K562 (cell line): Measurements from ENCODE around the gene STAG2. TPM values are rescaled to one million over a fixed set of nuclear protein-coding genes. Genes with fewer than 3 reads are reported as not detected.

Source experiments
- ATAC-seq: fragments of 200-7000 bp; cut with Tn5 transposase; 3 replicates; pipeline ENCODE4 v1.9.1; 2020; ENCODE audit warnings: moderate library complexity
- BruUV-seq: library from RNA; stranded (reverse); fragments of 400-500 nt; replicated peaks from 2 replicates; lab custom pipeline; 2021; lab: Mats Ljungman, UMichigan
- CTCF ChIA-PET: fragments of 300-600 bp; formaldehyde crosslinking; extraction: SDS; loops from one replicate; lab custom pipeline; 2021; ENCODE audit warnings: low intra/inter-chr PET ratio; lab: Yijun Ruan, JAX
- POLR2A ChIA-PET: fragments of 300-600, 350-650 bp; sonication (Branson Sonifier 250); formaldehyde crosslinking; extraction: SDS; loops from one replicate; lab custom pipeline; 2021; ENCODE audit warnings: antibody characterized with exemption, inconsistent platforms; lab: Yijun Ruan, JAX
- DNase-seq, 4 experiments: peaks; one replicate each; pipeline versions ENCODE4 v3.0.0 to v3.0.0-alpha.2; 2011 to 2018; ENCODE audit warnings: low spot score in 3 of 4, mixed read lengths in 3 of 4; ENCODE audit errors: extremely low read depth in 1 of 4
- FAIRE-seq: peaks from 2 replicates; lab custom pipeline; 2011; peaks lifted over from hg19 to GRCh38; lab: Jason Lieb, UNC
- H2AFZ ChIP-seq: 2 replicates; pipeline ENCODE4 v1.6.0; 2011; ENCODE audit warnings: low read depth, low read length, control low read depth, inconsistent platforms
- H3K27ac ChIP-seq: fragments of 200-600 bp; 3 replicates; pipeline ENCODE4 v1.8.0; 2011; ENCODE audit warnings: low read depth, mild to moderate bottlenecking, control low read depth, inconsistent platforms, low read length, moderate library complexity, mixed read lengths; ENCODE audit errors: extremely low read depth
- H3K27me3 ChIP-seq, 2 experiments: fragments of 300-600 bp in 1 of 2; 2 replicates in 1 of 2; 3 replicates in 1 of 2; pipeline versions ENCODE4 v1.6.0 to v1.8.0; 2011; ENCODE audit warnings: inconsistent platforms in 2 of 2, low read length in 2 of 2, mild to moderate bottlenecking in 1 of 2, mixed read lengths in 1 of 2, moderate library complexity in 1 of 2; ENCODE audit not compliant: control insufficient read depth in 2 of 2, insufficient read depth in 2 of 2
- H3K36me3 ChIP-seq: fragments of 300-600 bp; 3 replicates; pipeline ENCODE4 v1.8.0; 2011; ENCODE audit warnings: mild to moderate bottlenecking, low read length, inconsistent platforms; ENCODE audit not compliant: control insufficient read depth, insufficient read depth
- H3K4me1 ChIP-seq, 2 experiments: fragments of 200-600 bp in 1 of 2; replicated peaks in 1 of 2; 2 replicates in 1 of 2; 3 replicates in 1 of 2; pipeline versions ENCODE4 v1.5.1 to v1.8.0; 2011; ENCODE audit warnings: inconsistent platforms in 2 of 2, low read length in 2 of 2, mild to moderate bottlenecking in 1 of 2, mixed read lengths in 1 of 2, moderate library complexity in 1 of 2; ENCODE audit not compliant: control insufficient read depth in 2 of 2, insufficient read depth in 2 of 2
- H3K4me2 ChIP-seq: 2 replicates; pipeline ENCODE4 v1.6.1; 2011; ENCODE audit warnings: low read length, control low read depth, inconsistent platforms, mixed read lengths; ENCODE audit not compliant: insufficient read depth
- H3K4me3 ChIP-seq: fragments of 200-600 bp; sonication (generic), shearing (Covaris generic); 2 replicates; pipeline ENCODE4 v1.5.1; 2016; ENCODE audit warnings: control low read depth, inconsistent platforms
- H3K79me2 ChIP-seq: fragments of 200-600 bp; 3 replicates; pipeline ENCODE4 v1.8.0; 2011; ENCODE audit warnings: low read length, inconsistent platforms; ENCODE audit not compliant: control insufficient read depth, insufficient read depth
- H3K9ac ChIP-seq, 2 experiments: 2 replicates each; pipeline versions ENCODE4 v1.6.0 to v1.6.1; 2011; ENCODE audit warnings: low read depth in 2 of 2, low read length in 2 of 2, control low read depth in 1 of 2, inconsistent platforms in 1 of 2, mild to moderate bottlenecking in 1 of 2, mixed read lengths in 1 of 2; ENCODE audit not compliant: insufficient read depth in 1 of 2
- H3K9me1 ChIP-seq: one replicate; pipeline ENCODE4 v1.6.0; 2011; ENCODE audit warnings: inconsistent platforms, mild to moderate bottlenecking, low read length, moderate library complexity; ENCODE audit not compliant: control insufficient read depth, insufficient read depth
- H3K9me3 ChIP-seq: replicated peaks from 2 replicates; pipeline ENCODE4 v1.5.1; 2011; ENCODE audit warnings: low read depth, low read length, inconsistent platforms; ENCODE audit not compliant: control insufficient read depth, insufficient read depth
- H4K20me1 ChIP-seq: replicated peaks from 2 replicates; pipeline ENCODE4 v1.6.1; 2011; ENCODE audit warnings: low read length, inconsistent platforms, mixed read lengths; ENCODE audit not compliant: control insufficient read depth, insufficient read depth
- CBX5 ChIP-seq: IDR thresholded peaks from 2 replicates; pipeline ENCODE4 v1.6.1; 2014; ENCODE audit warnings: low read depth, borderline replicate concordance
- FOXP1 ChIP-seq: sonication (generic); formaldehyde crosslinking; IDR thresholded peaks from 2 replicates; pipeline ENCODE4 v1.8.0; 2022; ENCODE audit warnings: mild to moderate bottlenecking, missing genetic modification reagents
- HDAC2 ChIP-seq: fragments of 450-650 bp; IDR thresholded peaks from 2 replicates; pipeline ENCODE4 v1.6.1; 2016; ENCODE audit warnings: mild to moderate bottlenecking
- NFE2L1 ChIP-seq: fragments of 450-650 bp; IDR thresholded peaks from 2 replicates; pipeline ENCODE4 v1.6.1; 2016; ENCODE audit warnings: missing genetic modification characterization, low read depth, mild to moderate bottlenecking, missing compliant biosample characterization, moderate library complexity, borderline replicate concordance
- RHOXF2B ChIP-seq: fragments of 250-450 bp; sonication (Bioruptor Pico); conservative IDR thresholded peaks from 2 replicates; pipeline ENCODE4 v1.5.1; 2021
- ZKSCAN8 ChIP-seq: fragments of 200-800 bp; sonication (Bioruptor generic); IDR thresholded peaks from 2 replicates; pipeline ENCODE4 v1.6.1; 2016; ENCODE audit warnings: missing genetic modification characterization, missing compliant biosample characterization
- ZNF347 ChIP-seq: fragments of 450-650 bp; formaldehyde crosslinking; IDR thresholded peaks from 2 replicates; pipeline ENCODE4 v1.4.0; 2020; ENCODE audit warnings: low read depth, mild to moderate bottlenecking, moderate library complexity
- WGBS: fragments of 100-300 bp; shearing (Covaris generic); methylation state at CpG from one replicate; pipeline ENCODE4 v1.1.6; 2016; ENCODE audit warnings: low coverage, mixed read lengths; ENCODE audit not compliant: insufficient coverage; ENCODE audit errors: missing lambda C conversion rate; 5-methylcytosine and 5-hydroxymethylcytosine counted together
- in situ Hi-C: fragments of 300-500 bp; cut with MboI; formaldehyde crosslinking; loops from 4 replicates; pipeline ENCODE4 v1.15.0; 2018; ENCODE audit warnings: inconsistent platforms, mixed read lengths
- intact Hi-C: fragments of 100-400 bp; cut with micrococcal nuclease; formaldehyde crosslinking; loops from 2 replicates; pipeline ENCODE4 v1.14.2; 2022
- polyA plus RNA-seq, 8 experiments: library from polyadenylated mRNA; depleted of rRNA in 4 of 8; stranded (reverse) in 5 of 8; unstranded in 3 of 8; fragments of >200 nt; fragmentation: Nextera tagmentation in 2 of 8; fragmentation: Illumina TruSeq in 1 of 8; extraction: Ambion mirVana in 2 of 8; extraction: Trizol in 1 of 8; gene quantifications; 2 replicates each; pipeline versions ENCODE4 v1.2.1 to v1.2.3, GENCODE V29; 2011 to 2014; ENCODE audit warnings: inconsistent platforms in 1 of 8, missing spikeins in 1 of 8
- total RNA-seq, 7 experiments: library from RNA; depleted of rRNA in 6 of 7; stranded (reverse); fragments of >200 nt in 6 of 7; fragmentation: Illumina TruSeq in 2 of 7; extraction: Trizol in 2 of 7; gene quantifications; 2 replicates each; pipeline versions ENCODE4 v1.2.1 to v1.2.3, GENCODE V29; 2011 to 2021; ENCODE audit warnings: low replicate concordance in 1 of 7
- TF ChIP-seq, protein P1 (sequence below): fragments of 450-650 bp; IDR thresholded peaks from 2 replicates; pipeline ENCODE4 v1.6.1; 2018; ENCODE audit warnings: mild to moderate bottlenecking, low read depth; ENCODE audit not compliant: partially characterized antibody

STAG2 gene
- total and polyA plus RNA-seq, 9 of the 15 experiments (the other 6 are each of a cell fraction or from before 2014, with no cell fraction given), result 40.3 to 133 (median 90.1) TPM

DNA sequence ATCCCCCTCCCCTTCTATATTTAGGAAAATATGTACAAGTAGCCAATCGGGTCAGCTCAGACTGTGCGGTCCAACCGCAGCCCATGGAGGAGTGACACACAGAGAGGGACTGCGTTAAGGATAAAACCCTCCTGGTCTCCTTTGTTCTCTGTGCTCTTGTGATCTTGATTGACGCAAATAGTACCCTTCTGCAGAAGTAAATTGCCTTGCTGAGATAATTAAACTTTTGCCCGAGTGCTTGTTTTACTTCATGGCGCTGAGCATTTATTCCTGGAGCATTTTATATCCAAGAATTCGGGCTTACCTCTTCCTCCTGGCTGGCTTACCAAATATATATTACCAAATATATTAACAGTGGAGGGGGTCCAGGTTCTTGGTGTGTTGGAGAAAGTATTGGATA, 184.2 kb downstream of the STAG2 start:
- Histone ChIP-seq H3K4me2 (0 out of 2 replicates have a peak overlapping the region, but pooled peaks have one; percentile 21), H2AFZ (peak overlapping the region; percentile 44; the same call in 1 of the 2 replicates), H4K20me1 (no peaks in the 10 kb centered on the region), H3K4me3 (no peak overlapping the region), H3K4me1 (no peaks in the 10 kb centered on the region), H3K27me3 (no peaks in the 10 kb centered on the region), H3K9ac (no peak overlapping the region), H3K9me3 (no peaks in the 10 kb centered on the region; the same call in 1 of the 2 replicates), H3K79me2 (no peaks in the 10 kb centered on the region), H3K9me1 (no peaks in the 10 kb centered on the region), H3K27ac (no peak overlapping the region), H3K36me3 (no peaks in the 10 kb centered on the region)
- DNase-seq (no peak), ATAC-seq (no peak), FAIRE-seq (no peak)
- BruUV-seq, result no TSS peak
- in situ Hi-C loops, result no loop called here
- TF ChIP-seq HDAC2 (no peak), ZKSCAN8 (CRISPR knock-in tag) (no peak), FOXP1 (no peak), NFE2L1 (tag) (no peak), ZNF347 (CRISPR knock-in tag) (no peak), RHOXF2B (no peak), CBX5 (0 out of 2 replicates have a peak, but pooled peaks have one; percentile 19)
- TF ChIP-seq, protein P1, sequence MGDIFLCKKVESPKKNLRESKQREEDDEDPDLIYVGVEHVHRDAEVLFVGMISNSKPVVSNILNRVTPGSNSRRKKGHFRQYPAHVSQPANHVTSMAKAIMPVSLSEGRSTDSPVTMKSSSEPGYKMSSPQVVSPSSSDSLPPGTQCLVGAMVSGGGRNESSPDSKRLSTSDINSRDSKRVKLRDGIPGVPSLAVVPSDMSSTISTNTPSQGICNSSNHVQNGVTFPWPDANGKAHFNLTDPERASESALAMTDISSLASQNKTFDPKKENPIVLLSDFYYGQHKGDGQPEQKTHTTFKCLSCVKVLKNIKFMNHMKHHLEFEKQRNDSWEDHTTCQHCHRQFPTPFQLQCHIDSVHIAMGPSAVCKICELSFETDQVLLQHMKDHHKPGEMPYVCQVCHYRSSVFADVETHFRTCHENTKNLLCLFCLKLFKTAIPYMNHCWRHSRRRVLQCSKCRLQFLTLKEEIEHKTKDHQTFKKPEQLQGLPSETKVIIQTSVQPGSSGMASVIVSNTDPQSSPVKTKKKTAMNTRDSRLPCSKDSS, result peak; percentile 79
- CTCF ChIA-PET, result no interaction called here
- WGBS, result 32% methylated on average over 8 of the region's 8 CpGs
- intact Hi-C loops, result no loop called here
- POLR2A ChIA-PET, result no interaction called here
